Body of pancreas (tissue), 4 donors: ENCODE measurements around the gene CCDC102B. TPM values are rescaled to one million over a fixed set of nuclear protein-coding genes. Genes with fewer than 3 reads are reported as not detected.
"Not testable (repeated sequence)": the region's sequence is repeated elsewhere in the genome, so short reads cannot be mapped to it uniquely, and the experiment has no call there.

Experiments used
- ATAC-seq: fragments of 150-250 bp; one replicate; pipeline ENCODE4 v1.9.1; 2016
- DNase-seq, 4 donors: peaks; one replicate each; pipeline ENCODE4 v3.0.0-alpha.2; 2019
- H3K27ac ChIP-seq, 4 donors: fragments of 200-600 bp; sonication (generic); 1 replicate in 3 of 4; 2 replicates in 1 of 4; pipeline versions ENCODE4 v1.5.1 to v1.6.1; 2016 to 2019; ENCODE audit warnings: mild to moderate bottlenecking in 1 of 4, mixed read lengths in 1 of 4, moderate library complexity in 1 of 4
- H3K27me3 ChIP-seq, 2 donors: fragments of 200-600 bp; sonication (generic); one replicate each; pipeline ENCODE4 v1.6.0; 2016; ENCODE audit warnings: mild to moderate bottlenecking in 1 of 2
- H3K36me3 ChIP-seq, 2 donors: fragments of 200-600 bp; sonication (generic); replicated peaks in 1 of 2; 2 replicates each; pipeline ENCODE4 v1.5.1; 2016; ENCODE audit warnings: low read depth in 2 of 2; ENCODE audit not compliant: insufficient read depth in 1 of 2
- H3K4me1 ChIP-seq: fragments of 200-600 bp; sonication (generic); one replicate; pipeline ENCODE4 v1.6.0; 2016
- H3K4me3 ChIP-seq, 2 donors: fragments of 200-600 bp; sonication (generic); 1 replicate in 1 of 2; 2 replicates in 1 of 2; pipeline ENCODE4 v1.5.1; 2016 to 2019
- H3K9me3 ChIP-seq, 3 donors: fragments of 200-600 bp; sonication (generic); 1 replicate in 2 of 3; 2 replicates in 1 of 3; pipeline ENCODE4 v1.5.1; 2016
- POLR2A ChIP-seq, 3 donors: fragments of 450-650 bp; IDR thresholded peaks; one replicate each; pipeline ENCODE4 v1.6.1; 2016; ENCODE audit warnings: antibody characterized with exemption in 3 of 3, mild to moderate bottlenecking in 2 of 3
- WGBS, 2 donors: methylation state at CpG; one replicate each; pipeline ENCODE4 v1.1.5; 2017; 5-methylcytosine and 5-hydroxymethylcytosine counted together
- intact Hi-C: fragments of 100-400 bp; cut with DNase I; formaldehyde crosslinking; loops from one replicate; pipeline ENCODE4 v1.15.1; 2023
- total RNA-seq, 2 donors: library from RNA; depleted of rRNA; stranded (reverse); fragments of >200 nt; gene quantifications; one replicate each; pipeline ENCODE4 v1.1.0, GENCODE V29; 2016
- TF ChIP-seq, protein P1 (sequence below), 7 experiments: fragments of 450-650 bp in 4 of 7; fragments of 200-600 bp in 3 of 7; sonication (generic) in 3 of 7; IDR thresholded peaks; one replicate each; pipeline ENCODE4 v1.5.1; 2016 to 2019; ENCODE audit warnings: antibody characterized with exemption in 7 of 7

CCDC102B gene
- total RNA-seq, 2 donors from 2014 or later, result 4.9 to 6.3 TPM

DNA sequence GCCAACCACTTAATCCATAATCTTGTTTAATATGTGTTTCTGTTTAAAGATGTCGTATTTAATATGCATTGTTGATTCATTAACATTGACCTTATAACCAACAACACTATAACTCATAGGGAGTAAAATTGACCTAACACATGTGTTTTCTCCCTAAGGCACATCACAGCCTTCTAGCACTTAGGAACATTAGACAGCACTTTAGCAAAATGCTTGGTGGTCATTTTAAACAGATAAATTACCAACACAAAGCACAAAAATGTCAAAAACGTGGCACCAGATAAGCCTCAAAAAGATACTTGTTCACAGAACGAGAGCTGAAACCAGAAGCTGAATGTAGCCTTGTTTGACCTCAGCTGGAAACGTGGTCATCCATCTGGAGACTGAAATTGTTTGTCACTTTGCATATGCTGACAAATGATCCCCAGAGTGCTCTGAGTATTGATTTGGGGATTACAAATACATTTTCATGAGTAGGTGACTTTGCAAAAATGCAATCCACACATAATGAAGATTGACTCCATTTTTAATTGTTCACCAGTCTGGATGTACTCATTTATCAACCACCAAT lies 139.2 kb downstream of the CCDC102B start:
- no peak for TF ChIP-seq POLR2A (IDR thresholded peaks at IDR 0.05)
- TF ChIP-seq, protein P1, sequence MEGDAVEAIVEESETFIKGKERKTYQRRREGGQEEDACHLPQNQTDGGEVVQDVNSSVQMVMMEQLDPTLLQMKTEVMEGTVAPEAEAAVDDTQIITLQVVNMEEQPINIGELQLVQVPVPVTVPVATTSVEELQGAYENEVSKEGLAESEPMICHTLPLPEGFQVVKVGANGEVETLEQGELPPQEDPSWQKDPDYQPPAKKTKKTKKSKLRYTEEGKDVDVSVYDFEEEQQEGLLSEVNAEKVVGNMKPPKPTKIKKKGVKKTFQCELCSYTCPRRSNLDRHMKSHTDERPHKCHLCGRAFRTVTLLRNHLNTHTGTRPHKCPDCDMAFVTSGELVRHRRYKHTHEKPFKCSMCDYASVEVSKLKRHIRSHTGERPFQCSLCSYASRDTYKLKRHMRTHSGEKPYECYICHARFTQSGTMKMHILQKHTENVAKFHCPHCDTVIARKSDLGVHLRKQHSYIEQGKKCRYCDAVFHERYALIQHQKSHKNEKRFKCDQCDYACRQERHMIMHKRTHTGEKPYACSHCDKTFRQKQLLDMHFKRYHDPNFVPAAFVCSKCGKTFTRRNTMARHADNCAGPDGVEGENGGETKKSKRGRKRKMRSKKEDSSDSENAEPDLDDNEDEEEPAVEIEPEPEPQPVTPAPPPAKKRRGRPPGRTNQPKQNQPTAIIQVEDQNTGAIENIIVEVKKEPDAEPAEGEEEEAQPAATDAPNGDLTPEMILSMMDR (IDR thresholded peaks at IDR 0.05), result no peak
- no peaks in the 10 kb centered on the region for H3K9me3 ChIP-seq
- H3K4me1 ChIP-seq, result no peaks in the 10 kb centered on the region
- DNase-seq, result no peak
- no peak for ATAC-seq
- 10 to 15% methylated on average over 4 of the region's 4 CpGs for WGBS, 2 donors
- no peaks in the 10 kb centered on the region for H3K36me3 ChIP-seq
- intact Hi-C loops, result no loop called here
- H3K27ac ChIP-seq, result no peak overlapping the region
- H3K27me3 ChIP-seq, result no peaks in the 10 kb centered on the region
- no peak overlapping the region for H3K4me3 ChIP-seq

DNA sequence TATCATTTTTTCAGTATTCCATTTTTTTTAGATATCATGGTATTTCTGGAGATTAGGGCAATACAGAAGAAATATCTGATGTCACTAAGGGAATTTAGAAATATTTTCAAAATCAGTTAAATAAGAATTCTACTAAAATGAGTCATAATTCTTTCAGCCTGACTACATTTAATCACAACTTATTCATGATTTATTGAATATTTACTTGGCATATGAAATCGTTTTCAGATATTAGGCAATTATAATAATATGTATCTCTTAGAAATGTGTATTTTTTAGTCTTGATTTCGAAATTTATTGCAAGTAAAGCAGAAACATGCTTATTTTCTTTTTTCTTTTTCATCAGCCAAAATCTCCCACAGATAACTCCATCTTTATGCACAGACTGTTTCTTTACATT lies 142.2 kb downstream of the CCDC102B start:
- intact Hi-C loops, result no loop called here
- ATAC-seq, result no peak
- 30 to 35% methylated on average over 2 of the region's 2 CpGs for WGBS, 2 donors
- Histone ChIP-seq H3K9me3 (no peaks in the 10 kb centered on the region), H3K36me3 (no peaks in the 10 kb centered on the region), H3K27ac (no peak overlapping the region), H3K4me3 (no peak overlapping the region), H3K27me3 (no peaks in the 10 kb centered on the region), H3K4me1 (no peaks in the 10 kb centered on the region)
- TF ChIP-seq, protein P1 (IDR thresholded peaks at IDR 0.05), result no peak
- no peak for TF ChIP-seq POLR2A (IDR thresholded peaks at IDR 0.05)
- no peak for DNase-seq

DNA sequence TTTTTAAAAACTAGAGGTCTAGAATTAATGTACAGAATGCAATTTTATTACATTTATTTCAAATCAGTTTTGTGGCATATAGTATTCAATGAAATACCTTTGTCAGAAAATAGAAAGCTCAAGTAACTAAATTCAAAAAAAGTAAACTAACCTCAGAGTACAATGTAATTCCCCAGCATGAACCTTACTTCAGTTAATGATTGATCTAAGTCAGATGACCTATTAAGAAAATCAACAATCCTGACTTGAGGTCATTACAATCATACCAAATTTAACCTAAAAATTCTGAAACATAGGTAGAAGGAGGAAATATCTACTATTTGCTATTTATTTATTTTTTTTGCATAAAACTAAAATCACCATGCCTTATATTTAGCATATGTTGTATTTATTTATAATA lies 142.9 kb downstream of the CCDC102B start:
- ATAC-seq (no peak), DNase-seq (no peak)
- Histone ChIP-seq H3K4me1 (no peaks in the 10 kb centered on the region), H3K9me3 (no peaks in the 10 kb centered on the region), H3K36me3 (no peaks in the 10 kb centered on the region), H3K4me3 (no peak overlapping the region), H3K27me3 (no peaks in the 10 kb centered on the region), H3K27ac (no peak overlapping the region)
- intact Hi-C loops, result no loop called here
- TF ChIP-seq POLR2A (IDR thresholded peaks at IDR 0.05), result no peak
- TF ChIP-seq, protein P1 (IDR thresholded peaks at IDR 0.05), result no peak

DNA sequence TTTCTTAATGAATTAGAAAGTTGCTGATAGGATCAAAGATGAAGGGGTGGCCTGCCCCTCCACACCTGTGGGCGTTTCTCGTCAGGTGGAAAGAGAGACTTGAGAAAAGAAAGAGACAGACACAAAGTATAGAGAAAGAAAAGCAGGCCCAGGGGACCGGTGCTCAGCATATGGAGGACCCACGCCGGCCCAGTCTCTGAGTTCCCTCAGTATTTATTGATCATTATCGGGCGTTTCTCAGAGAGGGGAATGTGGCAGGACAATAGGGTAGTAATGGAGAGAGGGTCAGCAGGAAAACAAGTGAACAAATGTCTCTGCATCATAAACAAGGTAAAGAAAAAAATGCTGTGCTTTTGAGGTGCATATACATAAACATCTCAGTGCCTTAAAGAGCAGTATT lies 144.3 kb downstream of the CCDC102B start:
- no peaks in the 10 kb centered on the region for H3K27me3 ChIP-seq
- ATAC-seq (no peak), DNase-seq (no peak)
- H3K4me1 ChIP-seq, result no peaks in the 10 kb centered on the region
- 44 to 58% methylated on average over 7 of the region's 7 CpGs for WGBS, 2 donors
- no peak overlapping the region for H3K27ac ChIP-seq
- no peaks in the 10 kb centered on the region for H3K9me3 ChIP-seq
- no peak overlapping the region for H3K4me3 ChIP-seq
- intact Hi-C loops, result no loop called here
- TF ChIP-seq, protein P1 (IDR thresholded peaks at IDR 0.05), result no peak
- TF ChIP-seq POLR2A (IDR thresholded peaks at IDR 0.05), result no peak
- no peaks in the 10 kb centered on the region for H3K36me3 ChIP-seq

DNA sequence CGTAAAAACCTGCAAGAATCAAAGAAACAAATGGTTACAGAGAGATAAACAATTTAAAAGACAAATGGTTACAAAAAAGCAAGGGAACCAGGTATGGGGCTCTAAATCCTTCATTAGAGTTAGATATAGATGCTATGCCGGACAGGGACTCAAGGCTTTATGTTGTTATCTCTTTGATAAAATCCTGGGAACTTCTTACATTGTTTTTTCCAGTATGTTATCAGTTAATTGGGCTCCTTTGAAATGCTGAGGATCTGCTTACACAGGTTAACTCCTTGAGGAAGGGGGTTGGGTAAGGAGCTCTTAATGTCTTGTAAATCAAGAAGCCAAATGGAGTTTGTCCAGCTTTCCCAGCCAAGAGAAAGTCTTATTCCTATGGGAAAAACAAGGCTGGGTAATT lies 146.0 kb downstream of the CCDC102B start:
- DNase-seq, ATAC-seq, H3K36me3 ChIP-seq, H3K4me1 ChIP-seq, H3K27me3 ChIP-seq, intact Hi-C loops, H3K9me3 ChIP-seq, H3K4me3 ChIP-seq, H3K27ac ChIP-seq: not testable (repeated sequence)
- WGBS, 2 donors, result 67 to 72% methylated on average over 2 of the region's 2 CpGs
